NCI-H128 (cell line): ENCODE results near the gene CDK5RAP2.
"Not testable (repeated sequence)": the region's sequence is repeated elsewhere in the genome, so short reads cannot be mapped to it uniquely, and the experiment has no call there.

Source experiments
- DNase-seq: peaks from one replicate; lab custom pipeline; 2025; ENCODE audit not compliant: unreplicated experiment; lab: John Stamatoyannopoulos, UW

The CDK5RAP2 gene

GRCh38 chr9:120515996-120516395 is 64.0 kb downstream of the CDK5RAP2 start:
- DNase-seq = not testable (repeated sequence)

- not testable (repeated sequence) for DNase-seq
Measured at GRCh38 chr9:120515481-120515880, 64.5 kb downstream of the CDK5RAP2 start.

- DNase-seq = no peak
Measured at GRCh38 chr9:120514405-120514804, 65.6 kb downstream of the CDK5RAP2 start.

- no peak for DNase-seq
Measured at GRCh38 chr9:120513825-120514396, 66.1 kb downstream of the CDK5RAP2 start.

- DNase-seq = no peak
Measured at GRCh38 chr9:120510816-120511215, 69.2 kb downstream of the CDK5RAP2 start.

GRCh38 chr9:120507936-120508510 is 71.9 kb downstream of the CDK5RAP2 start:
- no peak for DNase-seq

GRCh38 chr9:120505186-120505585 is 74.8 kb downstream of the CDK5RAP2 start:
- DNase-seq = no peak

- no peak for DNase-seq
Measured at GRCh38 chr9:120500733-120501132, 79.2 kb downstream of the CDK5RAP2 start.

GRCh38 chr9:120497865-120498264 is 82.1 kb downstream of the CDK5RAP2 start:
- not testable (repeated sequence) for DNase-seq

- not testable (repeated sequence) for DNase-seq
Measured at GRCh38 chr9:120496438-120496837, 83.5 kb downstream of the CDK5RAP2 start.

- DNase-seq = no peak
Measured at GRCh38 chr9:120490888-120491595, 88.9 kb downstream of the CDK5RAP2 start.

- DNase-seq = no peak
Measured at GRCh38 chr9:120486835-120487234, 93.1 kb downstream of the CDK5RAP2 start.

- DNase-seq = no peak
Measured at GRCh38 chr9:120486347-120486746, 93.6 kb downstream of the CDK5RAP2 start.

GRCh38 chr9:120485788-120486187 is 94.2 kb downstream of the CDK5RAP2 start:
- DNase-seq = no peak

- DNase-seq = no peak
Measured at GRCh38 chr9:120484162-120484561, 95.8 kb downstream of the CDK5RAP2 start.

- no peak for DNase-seq
Measured at GRCh38 chr9:120482424-120483186, 97.4 kb downstream of the CDK5RAP2 start.

GRCh38 chr9:120481846-120482245 is 98.1 kb downstream of the CDK5RAP2 start:
- no peak for DNase-seq

- no peak for DNase-seq
Measured at GRCh38 chr9:120481248-120481647, 98.7 kb downstream of the CDK5RAP2 start.

- no peak for DNase-seq
Measured at GRCh38 chr9:120480707-120481106, 99.3 kb downstream of the CDK5RAP2 start.

- no peak for DNase-seq
Measured at GRCh38 chr9:120478208-120478607, 101.8 kb downstream of the CDK5RAP2 start.

- peak; percentile 39 for DNase-seq
Measured at GRCh38 chr9:120477534-120478001, 102.4 kb downstream of the CDK5RAP2 start.

- DNase-seq = no peak
Measured at GRCh38 chr9:120475341-120475740, 104.6 kb downstream of the CDK5RAP2 start.
